HepG2 (cell line): ENCODE results near the gene BICRAL. TPM values are rescaled to one million over a fixed set of nuclear protein-coding genes. Genes with fewer than 3 reads are reported as not detected.

Source experiments
- CREB3 ChIP-seq: sonication (generic); formaldehyde crosslinking; IDR thresholded peaks from 2 replicates; pipeline ENCODE4 v1.5.0; 2020; ENCODE audit warnings: missing genetic modification reagents
- HIVEP1 ChIP-seq: sonication (generic); formaldehyde crosslinking; IDR thresholded peaks from 2 replicates; pipeline ENCODE4 v1.4.0; 2020; ENCODE audit warnings: mild to moderate bottlenecking, missing genetic modification reagents
- KAT8 ChIP-seq: IDR thresholded peaks from 2 replicates; pipeline ENCODE4 v1.6.1; 2016; ENCODE audit warnings: missing genetic modification reagents, missing compliant biosample characterization
- KDM3A ChIP-seq: IDR thresholded peaks from 2 replicates; pipeline ENCODE4 v1.6.1; 2018; ENCODE audit warnings: low read depth, missing compliant biosample characterization
- MTF1 ChIP-seq: sonication (generic); formaldehyde crosslinking; IDR thresholded peaks from 2 replicates; pipeline ENCODE4 v1.5.0; 2020; ENCODE audit warnings: missing genetic modification reagents
- MZF1 ChIP-seq: sonication (generic); formaldehyde crosslinking; IDR thresholded peaks from 2 replicates; pipeline ENCODE4 v1.8.1; 2023; ENCODE audit warnings: mild to moderate bottlenecking, missing genetic modification reagents, borderline replicate concordance
- PRDM4 ChIP-seq: sonication (generic); formaldehyde crosslinking; IDR thresholded peaks from 2 replicates; pipeline ENCODE4 v1.9.0; 2021; ENCODE audit warnings: missing genetic modification reagents, borderline replicate concordance
- REST ChIP-seq, 2 experiments: IDR thresholded peaks; 2 replicates each; pipeline ENCODE4 v1.6.1; 2011 to 2012; ENCODE audit warnings: low read length in 2 of 2, borderline replicate concordance in 1 of 2, low read depth in 1 of 2, mild to moderate bottlenecking in 1 of 2, moderate library complexity in 1 of 2
- SRF ChIP-seq: IDR thresholded peaks from 2 replicates; pipeline ENCODE4 v1.6.1; 2011; ENCODE audit warnings: mild to moderate bottlenecking, low read depth, low read length, moderate library complexity
- STAG1 ChIP-seq: sonication (generic); formaldehyde crosslinking; IDR thresholded peaks from 2 replicates; pipeline ENCODE4 v1.4.0; 2020; ENCODE audit warnings: missing genetic modification reagents
- TCF12 ChIP-seq, 2 experiments: fragments of 450-650 bp in 1 of 2; sonication (generic) in 1 of 2; formaldehyde crosslinking in 1 of 2; IDR thresholded peaks; 2 replicates each; pipeline versions ENCODE4 v1.6.1 to v1.8.0; 2017 to 2022; ENCODE audit warnings: antibody characterized with exemption in 1 of 2, mild to moderate bottlenecking in 1 of 2, missing genetic modification reagents in 1 of 2, moderate library complexity in 1 of 2
- ZNF414 ChIP-seq: sonication (generic); formaldehyde crosslinking; IDR thresholded peaks from 2 replicates; pipeline ENCODE4 v1.5.0; 2020; ENCODE audit warnings: missing genetic modification reagents
- ZNF83 ChIP-seq: sonication (generic); formaldehyde crosslinking; IDR thresholded peaks from 2 replicates; pipeline ENCODE4 v1.4.0; 2020; ENCODE audit warnings: missing genetic modification reagents, mild to moderate bottlenecking, borderline replicate concordance
- polyA plus RNA-seq, 8 experiments: library from polyadenylated mRNA; depleted of rRNA in 3 of 8; stranded (reverse) in 7 of 8; unstranded in 1 of 8; fragments of >200 nt; fragmentation: Illumina TruSeq in 4 of 8; extraction: Trizol in 4 of 8; gene quantifications; 2 replicates each; pipeline versions ENCODE4 v1.2.1 to v1.2.3, GENCODE V29; 2011 to 2016; ENCODE audit warnings: low read depth in 4 of 8, missing spikeins in 1 of 8, mixed read lengths in 1 of 8; ENCODE audit not compliant: insufficient read depth in 1 of 8
- total RNA-seq, 5 experiments: library from RNA; depleted of rRNA; stranded (reverse); fragments of >200 nt; fragmentation: Illumina TruSeq; extraction: Trizol; gene quantifications; 2 replicates each; pipeline ENCODE4 v1.2.3, GENCODE V29; 2016; ENCODE audit warnings: low read depth in 1 of 5
- TF ChIP-seq, protein P1 (sequence below): sonication (generic); formaldehyde crosslinking; IDR thresholded peaks from 2 replicates; pipeline ENCODE4 v1.8.1; 2023; ENCODE audit warnings: mild to moderate bottlenecking, missing genetic modification reagents
- TF ChIP-seq, protein P2 (sequence below): sonication (generic); formaldehyde crosslinking; IDR thresholded peaks from 2 replicates; pipeline ENCODE4 v1.9.0; 2022; ENCODE audit warnings: low read depth, missing genetic modification reagents

BICRAL gene
- total and polyA plus RNA-seq, 2 of the 13 experiments (the other 11 are each of a cell fraction or from before 2014, with no cell fraction given): 5.0 to 13.5 TPM

DNA sequence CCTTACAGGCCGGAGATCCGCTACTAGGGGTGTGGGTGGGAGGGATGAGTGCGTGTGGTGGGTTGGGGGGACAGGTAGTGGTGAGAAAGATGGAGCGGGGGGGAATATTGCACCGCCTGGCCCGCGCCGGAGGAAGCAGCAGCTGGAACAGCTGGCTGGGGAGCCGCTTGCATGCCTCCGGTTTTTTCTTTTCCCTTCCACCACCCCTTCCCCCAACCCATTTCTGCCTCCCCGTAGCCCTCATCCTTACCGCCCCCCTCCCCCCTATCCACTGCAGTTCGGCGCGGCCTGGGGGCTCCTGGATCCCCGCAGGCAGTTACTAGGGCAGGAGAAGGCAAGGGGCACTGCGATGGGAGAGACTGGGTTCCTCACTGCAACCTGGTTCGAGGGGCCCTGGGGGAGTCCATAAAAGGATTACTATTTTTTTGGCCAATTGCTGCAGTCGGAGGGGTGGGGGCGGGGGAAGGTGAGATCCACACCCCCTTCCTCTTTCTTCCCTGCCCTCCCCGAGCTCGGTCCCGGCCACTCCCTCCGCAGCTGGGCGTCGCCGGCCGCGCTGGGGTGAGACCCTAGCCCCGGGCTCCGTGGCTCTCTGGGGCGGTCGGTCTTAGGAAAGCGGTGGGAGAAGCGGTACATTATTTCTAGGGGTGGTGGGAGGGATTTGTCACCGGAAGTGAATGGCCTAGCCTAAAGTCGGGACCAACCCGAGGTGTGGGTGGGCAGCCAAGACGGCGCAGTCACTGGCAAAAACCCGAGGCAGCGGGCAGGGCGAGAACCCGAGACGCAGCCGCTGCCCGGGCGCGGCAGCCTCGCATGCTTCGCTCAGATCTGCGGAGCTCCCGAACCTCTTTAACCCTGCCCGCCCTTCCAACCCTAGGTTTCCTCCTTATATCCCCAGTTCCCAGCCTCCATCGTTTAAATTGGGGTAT is 35.1 kb upstream of the BICRAL start (continued):
- TF ChIP-seq, protein P1, sequence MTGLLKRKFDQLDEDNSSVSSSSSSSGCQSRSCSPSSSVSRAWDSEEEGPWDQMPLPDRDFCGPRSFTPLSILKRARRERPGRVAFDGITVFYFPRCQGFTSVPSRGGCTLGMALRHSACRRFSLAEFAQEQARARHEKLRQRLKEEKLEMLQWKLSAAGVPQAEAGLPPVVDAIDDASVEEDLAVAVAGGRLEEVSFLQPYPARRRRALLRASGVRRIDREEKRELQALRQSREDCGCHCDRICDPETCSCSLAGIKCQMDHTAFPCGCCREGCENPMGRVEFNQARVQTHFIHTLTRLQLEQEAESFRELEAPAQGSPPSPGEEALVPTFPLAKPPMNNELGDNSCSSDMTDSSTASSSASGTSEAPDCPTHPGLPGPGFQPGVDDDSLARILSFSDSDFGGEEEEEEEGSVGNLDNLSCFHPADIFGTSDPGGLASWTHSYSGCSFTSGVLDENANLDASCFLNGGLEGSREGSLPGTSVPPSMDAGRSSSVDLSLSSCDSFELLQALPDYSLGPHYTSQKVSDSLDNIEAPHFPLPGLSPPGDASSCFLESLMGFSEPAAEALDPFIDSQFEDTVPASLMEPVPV (CRISPR knock-in tag): no peak
- TF ChIP-seq KAT8 (CRISPR knock-in tag): peak; percentile 80
- TF ChIP-seq KDM3A (CRISPR knock-in tag): no peak
- TF ChIP-seq MTF1: no peak
- TF ChIP-seq SRF: peak; percentile 83
- no peak for TF ChIP-seq CREB3 (CRISPR knock-in tag)
- no peak for TF ChIP-seq PRDM4 (CRISPR knock-in tag)
- TF ChIP-seq HIVEP1 (CRISPR knock-in tag): peak; percentile 42
- no peak; a peak in 1 of 4 replicates for TF ChIP-seq REST (IDR thresholded peaks at IDR 0.05; ENCODE audit: borderline replicate concordance in 1 of 2, low read depth in 1 of 2, low read length in 2 of 2)
- TF ChIP-seq TCF12 (IDR thresholded peaks at IDR 0.05): no peak
- peak; percentile 78; the same call in 1 of the 2 replicates for TF ChIP-seq TCF12 (CRISPR knock-in tag; IDR thresholded peaks at IDR 0.05)
- no peak; the same call in 1 of the 2 replicates for TF ChIP-seq ZNF414 (CRISPR knock-in tag)
- TF ChIP-seq STAG1 (CRISPR knock-in tag): no peak
- no peak for TF ChIP-seq MZF1 (CRISPR knock-in tag)
- TF ChIP-seq, protein P2, sequence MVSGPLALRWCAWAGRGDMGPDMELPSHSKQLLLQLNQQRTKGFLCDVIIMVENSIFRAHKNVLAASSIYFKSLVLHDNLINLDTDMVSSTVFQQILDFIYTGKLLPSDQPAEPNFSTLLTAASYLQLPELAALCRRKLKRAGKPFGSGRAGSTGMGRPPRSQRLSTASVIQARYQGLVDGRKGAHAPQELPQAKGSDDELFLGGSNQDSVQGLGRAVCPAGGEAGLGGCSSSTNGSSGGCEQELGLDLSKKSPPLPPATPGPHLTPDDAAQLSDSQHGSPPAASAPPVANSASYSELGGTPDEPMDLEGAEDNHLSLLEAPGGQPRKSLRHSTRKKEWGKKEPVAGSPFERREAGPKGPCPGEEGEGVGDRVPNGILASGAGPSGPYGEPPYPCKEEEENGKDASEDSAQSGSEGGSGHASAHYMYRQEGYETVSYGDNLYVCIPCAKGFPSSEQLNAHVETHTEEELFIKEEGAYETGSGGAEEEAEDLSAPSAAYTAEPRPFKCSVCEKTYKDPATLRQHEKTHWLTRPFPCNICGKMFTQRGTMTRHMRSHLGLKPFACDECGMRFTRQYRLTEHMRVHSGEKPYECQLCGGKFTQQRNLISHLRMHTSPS (CRISPR knock-in tag): peak; percentile 55
- no peak for TF ChIP-seq ZNF83
